Adipose tissue (tissue), 3 donors: ENCODE measurements around the gene HSD11B2. TPM values are rescaled to one million over a fixed set of nuclear protein-coding genes. Genes with fewer than 3 reads are reported as not detected.

Experiments
- H3K27ac ChIP-seq: one replicate; pipeline ENCODE4 v1.5.1; 2013; ENCODE audit warnings: low read depth, low read length
- WGBS, 3 donors: extraction: QIAGEN DNeasy Blood & Tissue Kit; methylation state at CpG; one replicate each; pipeline ENCODE4 v1.1.7; 2013; 5-methylcytosine and 5-hydroxymethylcytosine counted together
- polyA plus RNA-seq, 3 donors: library from polyadenylated mRNA; stranded (reverse); fragments of 200-250 nt; gene quantifications; one replicate each; pipeline ENCODE4 v1.2.3, GENCODE V29; 2013
- donor health status: healthy with polysubstance abuse.
- donor health status: Bipolar disorder and iron deficiency.
- donor health status: healthy.

The HSD11B2 gene
- polyA plus RNA-seq, 3 donors = 1.3 to 5.4 (median 2.4) TPM

DNA sequence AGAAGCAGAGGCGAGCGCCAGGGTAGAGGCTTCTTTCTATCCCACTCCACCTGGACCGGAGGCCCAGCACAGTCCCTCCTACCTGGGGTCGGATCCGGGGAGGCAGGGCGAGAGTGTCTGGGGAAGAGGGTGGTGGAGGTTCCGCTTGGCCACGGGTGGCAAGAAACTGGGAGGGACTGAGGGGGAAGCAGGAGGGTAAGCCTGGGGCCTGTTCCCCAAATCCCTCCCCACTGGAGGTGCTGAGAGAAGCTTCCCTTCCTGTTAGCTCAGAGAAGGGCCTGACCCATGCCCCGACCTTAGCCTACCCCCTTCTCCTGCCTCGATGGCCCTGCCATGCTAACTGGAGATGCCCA lies 35.8 kb upstream of the HSD11B2 start:
- no peak overlapping the region for H3K27ac ChIP-seq
- WGBS, 3 donors = 63 to 81% (median 65%) methylated on average over 10 of the region's 10 CpGs

DNA sequence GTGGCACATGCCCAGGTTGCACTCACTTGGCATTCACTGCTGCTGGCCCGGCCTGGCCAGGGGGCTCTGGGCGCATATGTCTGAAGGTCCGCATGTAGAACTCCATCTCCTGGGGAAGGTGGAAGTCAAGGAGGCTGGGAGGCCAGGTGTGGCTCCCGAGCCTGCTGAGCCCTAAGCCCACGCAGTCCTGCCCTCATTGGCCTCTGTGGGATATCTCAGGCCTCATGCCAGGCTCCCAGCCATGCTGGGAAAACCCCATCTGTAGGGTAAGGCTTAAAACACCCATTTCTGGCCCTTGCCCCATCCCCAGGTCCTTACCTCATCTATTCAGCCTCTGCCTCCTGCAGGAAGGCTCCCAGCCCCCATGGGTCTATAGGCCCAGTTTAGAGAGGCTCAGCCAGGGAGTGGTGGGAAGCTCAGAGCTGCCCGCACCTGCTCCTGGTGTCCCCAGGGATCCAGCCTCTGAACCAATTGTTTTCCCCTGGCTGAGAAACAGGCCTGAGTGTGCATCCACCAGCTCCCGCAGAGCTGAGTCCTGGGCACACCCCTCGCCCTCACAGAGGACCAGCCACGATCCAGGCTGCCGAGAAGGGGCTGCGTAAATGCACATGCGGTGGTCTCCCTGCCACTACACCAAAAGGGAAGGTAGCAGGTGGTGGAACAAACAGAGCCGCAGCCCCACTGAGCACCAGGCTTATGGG lies 35.3 kb upstream of the HSD11B2 start:
- 44 to 81% (median 77%) methylated on average over 13 of the region's 13 CpGs for WGBS, 3 donors
- no peak overlapping the region for H3K27ac ChIP-seq

DNA sequence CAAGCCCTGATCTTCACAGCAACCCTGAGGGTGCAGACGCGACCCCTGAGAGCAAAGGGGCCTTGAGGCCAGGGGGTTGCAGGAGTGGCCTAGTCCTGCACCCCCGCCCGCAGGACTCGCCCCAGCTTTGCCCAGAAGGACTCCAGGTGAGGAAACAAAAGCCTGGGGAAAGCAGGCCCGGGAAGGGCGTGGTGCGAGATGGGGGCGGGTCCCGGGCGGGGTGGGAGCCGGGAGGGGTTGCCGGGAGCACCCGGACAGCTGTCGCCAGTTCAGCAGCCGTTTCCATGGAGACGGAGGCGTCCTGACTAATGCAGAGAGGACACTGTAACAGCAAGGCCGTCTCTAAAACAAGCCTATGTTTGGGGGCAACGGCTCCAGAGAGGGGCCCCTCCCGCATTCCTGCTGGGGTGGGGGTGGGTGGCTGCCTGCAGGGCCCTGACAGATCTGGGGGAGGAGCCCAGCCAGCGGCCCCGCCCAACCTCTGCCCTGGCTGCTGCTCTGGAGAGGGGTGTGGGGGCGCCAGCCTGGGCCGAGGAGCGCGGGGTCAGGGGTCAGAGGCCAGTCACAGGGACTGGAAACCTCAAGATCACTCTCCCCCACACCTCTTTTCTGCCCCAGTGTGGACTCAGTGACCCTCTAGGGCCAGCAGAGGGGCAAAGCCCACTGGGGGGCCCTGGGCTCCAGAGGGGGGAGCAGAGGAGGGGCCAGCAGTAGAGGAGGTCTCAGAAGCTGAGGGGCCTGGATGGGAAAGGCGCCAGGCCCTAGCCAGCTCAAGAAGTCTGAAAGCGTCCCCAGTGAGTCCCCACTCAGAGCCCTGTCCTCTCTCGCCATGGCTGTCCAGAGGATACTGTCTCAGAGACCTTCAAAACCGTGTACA lies 34.5 kb upstream of the HSD11B2 start:
- peak overlapping the region; percentile 19 for H3K27ac ChIP-seq
- WGBS, 3 donors = 22 to 45% (median 37%) methylated on average over 30 to 31 of the region's 31 CpGs

- 56 to 81% (median 65%) methylated on average over 14 to 15 of the region's 15 CpGs for WGBS, 3 donors
- peak overlapping the region; percentile 19 for H3K27ac ChIP-seq
These were observed 33.7 kb upstream of the HSD11B2 start for GRCh38 chr16:67397036-67397801.

DNA sequence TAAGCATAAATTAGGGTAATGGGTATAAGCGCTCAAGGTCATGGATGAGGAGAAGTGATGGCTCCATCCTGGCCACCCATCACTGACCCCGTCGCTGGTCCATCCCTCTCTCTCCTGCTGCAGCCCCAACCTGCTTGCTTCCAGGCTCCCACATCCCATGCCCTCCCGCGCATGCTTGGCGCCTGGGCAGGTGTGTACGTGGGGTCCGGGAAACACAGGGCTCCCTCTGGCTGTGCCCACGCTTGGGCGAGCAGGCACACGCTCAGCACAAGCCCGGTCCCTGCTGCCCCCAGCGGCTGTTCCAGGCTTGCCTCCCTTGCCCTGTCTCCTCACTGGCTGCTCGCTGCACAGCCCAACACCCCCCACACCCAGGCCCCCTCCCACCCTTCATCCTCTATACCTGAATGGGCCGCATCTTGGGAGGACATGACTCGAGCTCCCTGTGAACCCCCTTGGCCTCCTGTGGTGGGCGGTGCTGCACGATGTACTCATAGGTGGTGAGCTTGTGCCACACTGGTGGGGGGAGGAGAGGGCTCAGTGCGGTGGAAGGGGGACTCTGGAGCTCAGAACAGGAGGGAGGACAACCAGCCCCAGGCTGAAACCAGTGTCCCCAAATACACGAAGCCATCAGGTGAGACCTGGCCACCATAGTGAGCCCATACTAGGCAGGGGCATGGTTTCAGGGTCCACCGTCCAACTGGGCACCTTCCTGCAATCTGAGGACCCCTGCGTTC lies 32.9 kb upstream of the HSD11B2 start:
- no peak overlapping the region for H3K27ac ChIP-seq
- WGBS, 3 donors = 81 to 87% (median 86%) methylated on average over 22 of the region's 22 CpGs

GRCh38 chr16:67398546-67399217 lies 32.2 kb upstream of the HSD11B2 start:
- WGBS, 3 donors = 86 to 92% (median 89%) methylated on average over 19 of the region's 19 CpGs
- no peak overlapping the region for H3K27ac ChIP-seq

DNA sequence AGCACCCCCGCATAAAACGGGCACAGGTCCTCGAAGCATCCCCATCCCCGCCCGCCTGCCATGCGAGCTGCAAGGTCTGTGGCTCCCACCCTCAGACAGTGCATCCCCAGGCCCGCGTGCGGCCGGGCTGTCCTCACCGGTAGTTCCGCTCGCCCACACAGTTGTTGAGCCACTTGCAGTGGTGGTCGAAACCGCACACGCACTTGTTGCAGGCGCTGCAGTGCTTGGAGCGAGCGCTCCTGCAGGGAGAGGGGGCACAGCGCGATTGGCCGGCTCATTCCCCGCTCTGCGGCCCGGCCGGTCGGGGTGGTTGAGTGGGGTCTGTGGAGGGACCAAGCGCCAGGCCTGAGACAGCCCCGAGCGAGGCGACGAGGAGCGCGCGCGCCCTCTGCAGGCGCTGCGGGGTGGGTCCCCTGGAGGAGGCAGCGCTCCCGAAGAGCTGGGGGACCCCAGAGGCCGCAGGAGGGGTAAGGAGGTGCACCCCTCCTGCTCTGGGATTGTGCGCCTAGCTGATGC lies 31.6 kb upstream of the HSD11B2 start:
- H3K27ac ChIP-seq = no peak overlapping the region
- WGBS, 3 donors = 29 to 30% (median 30%) methylated on average over 42 of the region's 42 CpGs

DNA sequence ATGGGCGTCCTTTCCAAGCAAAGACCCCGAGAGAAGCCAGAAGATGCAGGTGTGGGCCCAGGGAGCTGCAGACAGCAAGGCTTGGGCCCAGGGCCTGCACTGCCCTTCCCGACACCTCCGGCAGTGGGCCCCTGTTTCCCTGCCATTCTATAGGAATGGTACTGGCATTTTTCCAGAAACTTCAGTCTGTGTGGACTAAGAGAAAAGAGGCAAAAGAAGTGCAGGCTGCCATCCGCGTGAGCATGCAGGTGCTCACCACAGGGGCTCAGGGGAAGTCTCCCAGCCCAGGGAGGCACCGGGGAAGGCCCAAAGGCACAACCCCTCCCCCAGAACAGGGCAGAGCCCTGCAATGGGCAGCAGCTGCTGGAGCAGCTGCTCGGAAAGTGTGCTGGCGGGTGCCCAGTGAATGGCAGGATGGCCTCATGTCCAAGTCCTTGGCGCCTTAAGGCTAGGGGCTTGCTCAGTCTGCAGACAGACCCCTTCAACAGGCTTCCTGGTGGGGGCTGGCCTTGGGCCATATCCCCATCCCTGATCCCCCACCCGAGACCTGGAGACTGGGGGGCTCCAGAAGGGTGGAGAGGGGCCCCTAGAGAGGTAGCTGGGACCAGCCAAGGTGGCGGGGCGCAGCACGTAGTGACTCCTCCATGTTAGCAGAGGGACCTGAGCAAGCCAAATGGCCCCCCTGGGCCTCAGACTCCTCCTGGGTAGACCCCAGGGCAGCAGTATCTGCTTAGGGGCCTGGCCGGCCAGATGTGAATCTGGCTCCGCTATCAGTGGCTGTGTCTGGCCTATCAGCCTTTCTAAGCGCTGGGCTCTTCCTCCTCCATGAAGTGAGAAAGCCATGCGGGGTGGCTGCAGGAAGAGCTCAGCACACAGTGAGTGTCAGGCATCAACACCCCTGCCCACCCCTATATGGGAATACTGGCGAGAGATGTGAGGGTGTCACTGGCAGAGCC lies 30.9 kb upstream of the HSD11B2 start:
- 72 to 81% (median 76%) methylated on average over 17 to 19 of the region's 19 CpGs for WGBS, 3 donors

GRCh38 chr16:67400901-67401300 lies 30.0 kb upstream of the HSD11B2 start:
- 95% methylated on average over 14 of the region's 14 CpGs for WGBS, 3 donors
- H3K27ac ChIP-seq = no peak overlapping the region

More for the DNA sequence above, 30.9 kb upstream of the HSD11B2 start:
- H3K27ac ChIP-seq = no peak overlapping the region

DNA sequence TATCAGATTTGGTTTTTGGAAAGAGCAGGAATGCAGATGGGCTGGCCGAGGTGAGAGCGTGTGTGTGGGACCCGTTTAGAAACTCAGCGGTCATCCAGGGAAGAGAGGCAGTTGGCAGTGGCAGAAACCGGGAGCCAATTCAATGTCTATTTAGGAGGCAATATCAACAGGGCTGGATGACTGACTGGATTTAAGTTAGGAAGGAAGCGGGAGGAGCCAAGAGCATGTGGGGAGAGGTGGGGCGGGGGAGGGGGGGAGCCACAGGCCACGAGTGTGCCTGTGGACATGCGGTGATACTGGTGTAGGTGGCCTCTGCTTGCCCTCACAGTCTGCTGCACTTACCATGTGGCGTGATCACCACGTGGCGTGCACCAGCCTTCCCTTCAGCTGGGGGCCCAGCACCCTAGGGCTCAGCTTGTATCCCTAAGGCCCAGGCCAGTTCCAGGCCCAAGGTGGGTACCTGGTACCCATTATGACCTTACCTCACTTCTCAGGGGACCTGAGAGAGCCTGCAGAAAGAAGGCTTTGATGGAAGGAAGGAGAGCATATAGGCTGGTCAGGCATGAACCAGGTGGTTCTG lies 26.9 kb upstream of the HSD11B2 start:
- no peak overlapping the region for H3K27ac ChIP-seq
- WGBS, 3 donors = 62 to 76% (median 75%) methylated on average over 12 of the region's 12 CpGs

- WGBS, 3 donors = 60 to 94% (median 85%) methylated on average over 5 of the region's 5 CpGs
- H3K27ac ChIP-seq = no peak overlapping the region
These were observed 26.1 kb upstream of the HSD11B2 start for GRCh38 chr16:67404740-67405226.

DNA sequence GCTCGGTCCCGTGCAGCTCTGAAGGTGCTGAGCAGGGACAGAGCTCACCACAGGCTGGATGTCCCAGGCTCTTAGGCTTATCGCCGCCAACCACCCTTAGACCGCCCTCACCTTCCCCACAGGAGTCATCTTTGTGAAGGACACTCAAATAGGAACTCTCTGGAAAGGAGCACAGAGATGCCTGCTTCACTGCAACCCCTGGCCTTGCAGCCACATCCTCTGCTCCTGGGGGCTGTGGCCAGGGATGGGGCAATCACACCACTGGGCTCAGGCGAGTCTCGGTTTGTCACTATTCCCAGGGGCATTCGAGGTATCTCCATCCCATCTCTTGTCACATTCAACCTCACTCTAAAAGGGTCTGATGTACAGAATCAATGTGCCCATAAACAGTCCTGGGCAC lies 25.6 kb upstream of the HSD11B2 start:
- 83 to 95% (median 84%) methylated on average over 8 of the region's 8 CpGs for WGBS, 3 donors
- H3K27ac ChIP-seq = no peak overlapping the region

DNA sequence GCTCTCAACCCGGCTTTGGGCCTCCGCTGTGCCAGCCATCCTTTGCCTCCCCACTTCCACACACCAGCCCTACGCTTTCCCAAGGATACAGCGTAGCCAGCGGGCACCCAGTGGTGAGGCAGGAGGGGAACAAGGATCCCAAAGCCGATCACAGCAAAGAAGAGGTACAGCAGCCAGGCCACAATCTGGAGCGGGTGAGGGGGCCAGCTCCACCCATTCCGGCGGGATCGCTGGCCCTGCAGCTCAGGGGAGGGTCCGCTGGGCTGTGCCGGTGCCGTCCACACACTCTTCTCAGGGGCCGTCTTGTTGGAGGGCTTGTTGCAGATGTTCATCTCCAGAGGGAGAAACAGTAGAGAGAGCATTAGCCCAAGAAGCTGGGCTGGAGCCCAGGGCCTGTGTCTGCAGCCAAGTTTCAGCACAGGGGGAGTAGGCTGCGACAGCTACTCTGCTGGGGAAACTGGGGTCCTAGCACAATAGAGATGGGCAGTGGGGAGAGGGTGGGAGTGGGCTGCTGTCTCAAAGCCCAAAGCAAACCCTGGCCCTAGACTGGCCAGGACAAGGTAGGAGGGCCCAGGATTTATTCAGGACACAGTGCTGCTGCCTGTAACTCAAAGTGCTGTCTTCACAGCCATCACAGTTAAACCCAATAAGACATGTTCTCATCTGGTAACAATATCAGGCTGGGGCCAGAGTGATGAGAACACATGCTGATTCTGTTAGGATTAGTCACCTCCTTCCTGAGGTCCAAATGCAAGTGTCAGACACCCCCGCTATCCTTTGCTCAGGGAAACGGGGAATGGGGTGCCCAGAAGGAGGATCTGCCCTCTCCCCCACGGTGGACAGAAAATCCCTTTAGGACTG lies 24.6 kb upstream of the HSD11B2 start:
- no peak overlapping the region for H3K27ac ChIP-seq
- WGBS, 3 donors = 53 to 80% (median 63%) methylated on average over 18 of the region's 18 CpGs

- WGBS, 3 donors = 79 to 93% (median 91%) methylated on average over 7 of the region's 7 CpGs
- no peak overlapping the region for H3K27ac ChIP-seq
These were observed 23.6 kb upstream of the HSD11B2 start for GRCh38 chr16:67407176-67407787.
